A549 (cell line): Measurements from ENCODE around the gene SRGAP1.

Experiments
- EHMT2 ChIP-seq: fragments of 200-600 bp; sonication (generic); IDR thresholded peaks from 2 replicates; pipeline ENCODE4 v1.6.1; 2016; ENCODE audit warnings: antibody characterized with exemption, low read depth, mild to moderate bottlenecking, moderate library complexity
- TF ChIP-seq, protein P1 (sequence below): fragments of >200 bp; sonication (Bioruptor Twin); formaldehyde crosslinking; IDR thresholded peaks from 3 replicates; pipeline ENCODE4 v1.5.1; 2016

DNA sequence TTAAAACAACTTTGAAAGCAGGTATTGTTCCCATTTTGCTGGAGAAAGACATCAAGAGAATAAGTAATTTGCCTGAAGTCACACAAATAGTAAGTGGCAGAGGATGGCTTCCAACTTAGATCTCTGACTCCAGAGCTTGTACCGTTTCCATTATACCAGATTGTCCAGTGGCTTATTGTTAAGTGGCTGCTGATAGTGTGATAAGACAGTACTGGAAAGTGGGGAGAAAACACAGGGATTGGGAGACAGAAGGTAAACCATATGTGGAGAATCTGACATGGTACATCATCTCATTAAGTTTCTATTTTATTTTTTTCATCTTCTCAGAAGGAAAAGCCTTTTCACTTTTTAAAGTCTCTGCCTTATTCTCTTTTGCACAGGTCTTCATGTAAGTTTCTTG is 108.5 kb downstream of the SRGAP1 start:
- TF ChIP-seq, protein P1, sequence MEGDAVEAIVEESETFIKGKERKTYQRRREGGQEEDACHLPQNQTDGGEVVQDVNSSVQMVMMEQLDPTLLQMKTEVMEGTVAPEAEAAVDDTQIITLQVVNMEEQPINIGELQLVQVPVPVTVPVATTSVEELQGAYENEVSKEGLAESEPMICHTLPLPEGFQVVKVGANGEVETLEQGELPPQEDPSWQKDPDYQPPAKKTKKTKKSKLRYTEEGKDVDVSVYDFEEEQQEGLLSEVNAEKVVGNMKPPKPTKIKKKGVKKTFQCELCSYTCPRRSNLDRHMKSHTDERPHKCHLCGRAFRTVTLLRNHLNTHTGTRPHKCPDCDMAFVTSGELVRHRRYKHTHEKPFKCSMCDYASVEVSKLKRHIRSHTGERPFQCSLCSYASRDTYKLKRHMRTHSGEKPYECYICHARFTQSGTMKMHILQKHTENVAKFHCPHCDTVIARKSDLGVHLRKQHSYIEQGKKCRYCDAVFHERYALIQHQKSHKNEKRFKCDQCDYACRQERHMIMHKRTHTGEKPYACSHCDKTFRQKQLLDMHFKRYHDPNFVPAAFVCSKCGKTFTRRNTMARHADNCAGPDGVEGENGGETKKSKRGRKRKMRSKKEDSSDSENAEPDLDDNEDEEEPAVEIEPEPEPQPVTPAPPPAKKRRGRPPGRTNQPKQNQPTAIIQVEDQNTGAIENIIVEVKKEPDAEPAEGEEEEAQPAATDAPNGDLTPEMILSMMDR: no peak
- TF ChIP-seq EHMT2: no peak
